WTC11 (cell line): Measurements from ENCODE around the gene MOV10L1. TPM values are rescaled to one million over a fixed set of nuclear protein-coding genes. Genes with fewer than 3 reads are reported as not detected.

Source experiments
- ATAC-seq: fragments of 200-7000 bp; cut with Tn5 transposase; 2 replicates; pipeline ENCODE4 v1.10.0; 2021; ENCODE audit warnings: mild to moderate bottlenecking, moderate library complexity
- CTCF ChIA-PET: fragments of 300-600 bp; sonication (Branson Sonifier 250); formaldehyde crosslinking; loops from one replicate; lab custom pipeline; 2021; ENCODE audit warnings: antibody characterized with exemption; lab: Charles Lee
- POLR2A ChIA-PET: fragments of 350-600 bp; sonication (Branson Sonifier 250); formaldehyde crosslinking; loops from one replicate; lab custom pipeline; 2021; ENCODE audit warnings: antibody characterized with exemption; lab: Charles Lee
- DNase-seq: peaks from one replicate; pipeline ENCODE4 v3.0.0; 2021; ENCODE audit warnings: low spot score
- H3K27ac Mint-ChIP-seq: 2 replicates; pipeline ENCODE4 v1.8.0; 2021; ENCODE audit warnings: mixed read lengths
- H3K27me3 Mint-ChIP-seq: 2 replicates; pipeline ENCODE4 v1.8.0; 2021; ENCODE audit warnings: low read depth, mild to moderate bottlenecking, moderate library complexity, mixed read lengths
- H3K36me3 Mint-ChIP-seq: 2 replicates; pipeline ENCODE4 v1.8.0; 2021; ENCODE audit warnings: mixed read lengths
- H3K4me1 Mint-ChIP-seq: 2 replicates; pipeline ENCODE4 v1.8.0; 2022; ENCODE audit warnings: mixed read lengths
- H3K4me3 Mint-ChIP-seq: 2 replicates; pipeline ENCODE4 v1.8.0; 2021; ENCODE audit warnings: mild to moderate bottlenecking, moderate library complexity, mixed read lengths
- H3K9me3 Mint-ChIP-seq: 2 replicates; pipeline ENCODE4 v1.8.0; 2021; ENCODE audit warnings: mixed read lengths
- CREB1 ChIP-seq: sonication (generic); formaldehyde crosslinking; IDR thresholded peaks from 2 replicates; pipeline ENCODE4 v1.8.0; 2023; ENCODE audit warnings: mild to moderate bottlenecking, missing genetic modification reagents
- CREM ChIP-seq: sonication (generic); formaldehyde crosslinking; IDR thresholded peaks from 2 replicates; pipeline ENCODE4 v1.8.1; 2022; ENCODE audit warnings: mild to moderate bottlenecking, missing genetic modification reagents, moderate library complexity
- CTCF ChIP-seq: fragments of 200-600 bp; IDR thresholded peaks from 2 replicates; pipeline ENCODE4 v1.8.0; 2022; ENCODE audit warnings: antibody characterized with exemption
- FOXK1 ChIP-seq: sonication (generic); formaldehyde crosslinking; IDR thresholded peaks from 2 replicates; pipeline ENCODE4 v1.8.0; 2022; ENCODE audit warnings: mild to moderate bottlenecking, moderate library complexity, missing genetic modification reagents
- FOXP1 ChIP-seq: sonication (generic); formaldehyde crosslinking; IDR thresholded peaks from 2 replicates; pipeline ENCODE4 v1.8.0; 2022; ENCODE audit warnings: missing genetic modification reagents, mild to moderate bottlenecking, moderate library complexity, borderline replicate concordance
- GABPB1 ChIP-seq: sonication (generic); formaldehyde crosslinking; IDR thresholded peaks from 2 replicates; pipeline ENCODE4 v1.8.1; 2023; ENCODE audit warnings: mild to moderate bottlenecking, missing genetic modification reagents
- HMGA2 ChIP-seq: fragments of 250-450 bp; sonication (Bioruptor Pico); IDR thresholded peaks from 2 replicates; pipeline ENCODE4 v1.4.0; 2021; ENCODE audit warnings: mild to moderate bottlenecking, moderate library complexity
- KAT7 ChIP-seq: sonication (generic); formaldehyde crosslinking; IDR thresholded peaks from 2 replicates; pipeline ENCODE4 v1.8.1; 2023; ENCODE audit warnings: missing genetic modification reagents, mild to moderate bottlenecking, borderline replicate concordance
- NFATC4 ChIP-seq: fragments of 250-450 bp; sonication (Bioruptor Pico); IDR thresholded peaks from 2 replicates; pipeline ENCODE4 v1.9.0; 2021; ENCODE audit warnings: mild to moderate bottlenecking
- NFYB ChIP-seq: sonication (generic); formaldehyde crosslinking; conservative IDR thresholded peaks from 2 replicates; pipeline ENCODE4 v1.8.0; 2022; ENCODE audit warnings: low read depth, missing genetic modification reagents
- PREB ChIP-seq: sonication (generic); formaldehyde crosslinking; IDR thresholded peaks from 2 replicates; pipeline ENCODE4 v1.8.1; 2022; ENCODE audit warnings: mild to moderate bottlenecking, missing genetic modification reagents, moderate library complexity, borderline replicate concordance
- SOX15 ChIP-seq: fragments of 250-450 bp; sonication (Bioruptor Pico); IDR thresholded peaks from 2 replicates; pipeline ENCODE4 v1.9.0; 2021; ENCODE audit warnings: mild to moderate bottlenecking
- TCF7 ChIP-seq: sonication (generic); formaldehyde crosslinking; IDR thresholded peaks from 2 replicates; pipeline ENCODE4 v1.8.0; 2022; ENCODE audit warnings: mild to moderate bottlenecking, low read depth, missing genetic modification reagents, moderate library complexity
- TP53 ChIP-seq: sonication (generic); formaldehyde crosslinking; IDR thresholded peaks from 2 replicates; pipeline ENCODE4 v1.8.1; 2023; ENCODE audit warnings: mild to moderate bottlenecking, missing genetic modification reagents
- USF2 ChIP-seq: sonication (generic); formaldehyde crosslinking; IDR thresholded peaks from 2 replicates; pipeline ENCODE4 v1.8.1; 2023; ENCODE audit warnings: mild to moderate bottlenecking, missing genetic modification reagents, moderate library complexity
- ZNF232 ChIP-seq: sonication (generic); formaldehyde crosslinking; IDR thresholded peaks from 2 replicates; pipeline ENCODE4 v1.8.0; 2022; ENCODE audit warnings: mild to moderate bottlenecking, missing genetic modification reagents
- ZNF671 ChIP-seq: fragments of 250-450 bp; sonication (Bioruptor Pico); IDR thresholded peaks from 2 replicates; pipeline ENCODE4 v1.8.0; 2021; ENCODE audit warnings: mild to moderate bottlenecking
- ZSCAN18 ChIP-seq: fragments of 250-450 bp; sonication (Bioruptor Pico); IDR thresholded peaks from 2 replicates; pipeline ENCODE4 v2.1.2; 2022; ENCODE audit warnings: mild to moderate bottlenecking, moderate library complexity
- total RNA-seq: library from RNA; stranded (reverse); gene quantifications from 3 replicates; pipeline ENCODE4 v1.2.3, GENCODE V29; 2021
- TF ChIP-seq, protein P1 (sequence below): sonication (generic); formaldehyde crosslinking; IDR thresholded peaks from 2 replicates; pipeline ENCODE4 v1.8.0; 2022; ENCODE audit warnings: mild to moderate bottlenecking, missing genetic modification reagents
- TF ChIP-seq, protein P2 (sequence below): sonication (generic); formaldehyde crosslinking; IDR thresholded peaks from 2 replicates; pipeline ENCODE4 v1.8.0; 2023; ENCODE audit warnings: missing genetic modification reagents
- TF ChIP-seq, protein P3 (sequence below): fragments of 250-450 bp; sonication (Bioruptor Pico); IDR thresholded peaks from 2 replicates; pipeline ENCODE4 v1.9.0; 2021; ENCODE audit warnings: mild to moderate bottlenecking, borderline replicate concordance

The MOV10L1 gene
- total RNA-seq, 1 experiment from 2014 or later = not detected

DNA sequence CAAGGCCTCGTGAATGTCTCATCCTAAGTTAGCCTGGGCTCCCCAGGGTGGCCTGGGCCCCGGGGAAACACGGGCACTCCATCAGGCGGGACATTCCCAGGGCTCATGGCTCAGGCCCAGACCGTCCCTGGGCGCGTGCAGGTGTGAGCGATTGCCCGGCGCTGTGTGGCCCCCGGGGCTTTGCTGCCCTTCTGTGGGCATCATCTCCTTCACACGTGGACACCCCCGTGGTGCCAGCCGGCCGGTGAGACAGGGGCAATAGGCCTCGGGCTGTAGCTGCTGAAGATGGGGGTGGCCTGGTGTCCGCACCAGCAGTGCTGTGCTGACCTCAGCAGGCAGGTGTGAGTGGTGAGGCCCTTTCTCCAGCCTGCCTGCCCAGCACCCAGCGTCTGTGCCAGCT is 106.5 kb downstream of the MOV10L1 start:
- POLR2A ChIA-PET = no interaction called here
- CTCF ChIA-PET = interaction anchor here (1.3 to 1.4 kb wide), 2 partner anchors 10 to 54 kb away, joined by 3 read pairs; no protein-coding TSS in a partner anchor
- DNase-seq (no peak), ATAC-seq (no peak)
- Mint-ChIP-seq H3K4me3 (no peak overlapping the region), H3K27me3 (no peaks in the 10 kb centered on the region), H3K27ac (no peak overlapping the region), H3K9me3 (no peaks in the 10 kb centered on the region), H3K4me1 (peaks cover 7% of the 10 kb centered on the region; the same call in 1 of the 2 replicates), H3K36me3 (no peaks in the 10 kb centered on the region; the same call in 1 of the 2 replicates)
- no peak for TF ChIP-seq FOXK1 (CRISPR knock-in tag)
- TF ChIP-seq, protein P1, sequence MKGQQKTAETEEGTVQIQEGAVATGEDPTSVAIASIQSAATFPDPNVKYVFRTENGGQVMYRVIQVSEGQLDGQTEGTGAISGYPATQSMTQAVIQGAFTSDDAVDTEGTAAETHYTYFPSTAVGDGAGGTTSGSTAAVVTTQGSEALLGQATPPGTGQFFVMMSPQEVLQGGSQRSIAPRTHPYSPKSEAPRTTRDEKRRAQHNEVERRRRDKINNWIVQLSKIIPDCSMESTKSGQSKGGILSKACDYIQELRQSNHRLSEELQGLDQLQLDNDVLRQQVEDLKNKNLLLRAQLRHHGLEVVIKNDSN (CRISPR knock-in tag) = no peak
- no peak for TF ChIP-seq NFATC4 (CRISPR knock-in tag)
- TF ChIP-seq GABPB1 = no peak
- TF ChIP-seq CREM (CRISPR knock-in tag) = no peak
- no peak for TF ChIP-seq ZNF671 (CRISPR knock-in tag)
- no peak for TF ChIP-seq SOX15 (CRISPR knock-in tag)
- no peak for TF ChIP-seq FOXP1 (CRISPR knock-in tag)
- no peak for TF ChIP-seq CREB1 (CRISPR knock-in tag)
- no peak for TF ChIP-seq PREB (CRISPR knock-in tag)
- no peak for TF ChIP-seq ZNF232
- no peak for TF ChIP-seq KAT7 (CRISPR knock-in tag)
- TF ChIP-seq, protein P2, sequence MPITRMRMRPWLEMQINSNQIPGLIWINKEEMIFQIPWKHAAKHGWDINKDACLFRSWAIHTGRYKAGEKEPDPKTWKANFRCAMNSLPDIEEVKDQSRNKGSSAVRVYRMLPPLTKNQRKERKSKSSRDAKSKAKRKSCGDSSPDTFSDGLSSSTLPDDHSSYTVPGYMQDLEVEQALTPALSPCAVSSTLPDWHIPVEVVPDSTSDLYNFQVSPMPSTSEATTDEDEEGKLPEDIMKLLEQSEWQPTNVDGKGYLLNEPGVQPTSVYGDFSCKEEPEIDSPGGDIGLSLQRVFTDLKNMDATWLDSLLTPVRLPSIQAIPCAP (CRISPR knock-in tag) = no peak
- no peak for TF ChIP-seq USF2 (CRISPR knock-in tag)
- TF ChIP-seq TP53 = no peak
- no peak for TF ChIP-seq ZSCAN18

DNA sequence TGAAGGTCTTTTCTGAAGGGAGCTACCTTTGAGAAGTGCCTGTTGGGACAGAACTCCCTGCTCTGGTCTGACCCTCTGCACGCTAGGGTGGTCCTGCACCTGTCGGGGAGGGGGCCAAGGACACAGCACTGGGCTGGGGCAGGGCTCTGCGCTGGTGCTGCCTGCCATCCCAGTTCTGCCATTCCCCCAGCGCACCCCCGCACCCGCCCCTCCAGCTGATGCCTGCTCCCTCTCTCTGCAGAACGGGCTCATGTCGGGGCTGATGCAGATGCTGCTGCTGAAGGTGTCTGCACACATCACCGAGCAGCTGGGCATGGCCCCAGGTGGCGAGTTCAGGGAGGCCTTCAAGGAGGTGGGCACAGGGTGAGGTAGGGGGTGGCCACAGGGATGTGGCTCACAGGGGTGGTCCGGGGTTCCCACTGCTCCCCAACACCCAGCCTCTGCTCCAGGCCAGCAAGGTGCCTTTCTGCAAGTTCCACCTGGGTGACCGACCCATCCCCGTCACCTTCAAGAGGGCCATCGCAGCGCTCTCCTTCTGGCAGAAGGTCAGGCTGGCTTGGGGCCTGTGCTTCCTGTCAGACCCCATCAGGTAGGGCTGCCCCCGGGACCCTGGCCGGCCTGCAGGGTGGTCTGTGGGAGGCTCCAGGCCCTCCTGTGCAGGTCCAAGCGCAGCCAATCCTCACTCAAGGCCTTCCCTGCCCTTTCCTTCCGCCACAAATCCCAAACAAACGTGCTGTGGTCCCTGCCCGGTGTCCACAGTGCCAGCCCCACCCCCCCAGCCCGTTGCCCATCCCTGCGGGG is 107.4 kb downstream of the MOV10L1 start:
- ChIA-PET CTCF (interaction anchor here (1.3 to 1.4 kb wide), 2 partner anchors 10 to 55 kb away, joined by 3 read pairs; no protein-coding TSS in a partner anchor), POLR2A (no interaction called here)
- H3K36me3 Mint-ChIP-seq = no peaks in the 10 kb centered on the region
- no peak for ATAC-seq
- no peaks in the 10 kb centered on the region for H3K9me3 Mint-ChIP-seq
- peaks cover 7% of the 10 kb centered on the region for H3K4me1 Mint-ChIP-seq
- H3K27me3 Mint-ChIP-seq = no peaks in the 10 kb centered on the region
- no peak for DNase-seq
- no peak overlapping the region for H3K4me3 Mint-ChIP-seq
- no peak overlapping the region for H3K27ac Mint-ChIP-seq
- no peak for TF ChIP-seq ZNF671 (CRISPR knock-in tag)
- no peak for TF ChIP-seq CTCF
- 0 out of 2 replicates have a peak, but pooled peaks have one; percentile 16 for TF ChIP-seq TCF7 (CRISPR knock-in tag)
- TF ChIP-seq HMGA2 (CRISPR knock-in tag) = no peak
- TF ChIP-seq, protein P3, sequence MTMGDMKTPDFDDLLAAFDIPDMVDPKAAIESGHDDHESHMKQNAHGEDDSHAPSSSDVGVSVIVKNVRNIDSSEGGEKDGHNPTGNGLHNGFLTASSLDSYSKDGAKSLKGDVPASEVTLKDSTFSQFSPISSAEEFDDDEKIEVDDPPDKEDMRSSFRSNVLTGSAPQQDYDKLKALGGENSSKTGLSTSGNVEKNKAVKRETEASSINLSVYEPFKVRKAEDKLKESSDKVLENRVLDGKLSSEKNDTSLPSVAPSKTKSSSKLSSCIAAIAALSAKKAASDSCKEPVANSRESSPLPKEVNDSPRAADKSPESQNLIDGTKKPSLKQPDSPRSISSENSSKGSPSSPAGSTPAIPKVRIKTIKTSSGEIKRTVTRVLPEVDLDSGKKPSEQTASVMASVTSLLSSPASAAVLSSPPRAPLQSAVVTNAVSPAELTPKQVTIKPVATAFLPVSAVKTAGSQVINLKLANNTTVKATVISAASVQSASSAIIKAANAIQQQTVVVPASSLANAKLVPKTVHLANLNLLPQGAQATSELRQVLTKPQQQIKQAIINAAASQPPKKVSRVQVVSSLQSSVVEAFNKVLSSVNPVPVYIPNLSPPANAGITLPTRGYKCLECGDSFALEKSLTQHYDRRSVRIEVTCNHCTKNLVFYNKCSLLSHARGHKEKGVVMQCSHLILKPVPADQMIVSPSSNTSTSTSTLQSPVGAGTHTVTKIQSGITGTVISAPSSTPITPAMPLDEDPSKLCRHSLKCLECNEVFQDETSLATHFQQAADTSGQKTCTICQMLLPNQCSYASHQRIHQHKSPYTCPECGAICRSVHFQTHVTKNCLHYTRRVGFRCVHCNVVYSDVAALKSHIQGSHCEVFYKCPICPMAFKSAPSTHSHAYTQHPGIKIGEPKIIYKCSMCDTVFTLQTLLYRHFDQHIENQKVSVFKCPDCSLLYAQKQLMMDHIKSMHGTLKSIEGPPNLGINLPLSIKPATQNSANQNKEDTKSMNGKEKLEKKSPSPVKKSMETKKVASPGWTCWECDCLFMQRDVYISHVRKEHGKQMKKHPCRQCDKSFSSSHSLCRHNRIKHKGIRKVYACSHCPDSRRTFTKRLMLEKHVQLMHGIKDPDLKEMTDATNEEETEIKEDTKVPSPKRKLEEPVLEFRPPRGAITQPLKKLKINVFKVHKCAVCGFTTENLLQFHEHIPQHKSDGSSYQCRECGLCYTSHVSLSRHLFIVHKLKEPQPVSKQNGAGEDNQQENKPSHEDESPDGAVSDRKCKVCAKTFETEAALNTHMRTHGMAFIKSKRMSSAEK = no peak
- no peak for TF ChIP-seq NFYB
- TF ChIP-seq PREB (CRISPR knock-in tag) = no peak
